Spleen (tissue), 11 donors: ENCODE results near the gene MYL5. TPM values are rescaled to one million over a fixed set of nuclear protein-coding genes. Genes with fewer than 3 reads are reported as not detected.

Source experiments
- DNase-seq: peaks from one replicate; pipeline ENCODE4 v3.0.0-alpha.2; 2020
- H3K27ac ChIP-seq, 8 donors: fragments of 200-600 bp; sonication (generic) in 7 of 8; 1 replicate in 4 of 8; 2 replicates in 4 of 8; pipeline versions ENCODE4 v1.5.0 to v1.8.0; 2016 to 2021; ENCODE audit warnings: inconsistent platforms in 4 of 8, mild to moderate bottlenecking in 4 of 8, moderate library complexity in 1 of 8
- H3K27me3 ChIP-seq, 7 donors: fragments of 200-600 bp; sonication (generic) in 6 of 7; replicated peaks in 1 of 7; 1 replicate in 4 of 7; 2 replicates in 3 of 7; pipeline versions ENCODE4 v1.5.0 to v1.8.0; 2016 to 2021; ENCODE audit warnings: inconsistent platforms in 3 of 7, mild to moderate bottlenecking in 1 of 7
- H3K36me3 ChIP-seq, 6 donors: fragments of 200-600 bp; sonication (generic) in 5 of 6; 1 replicate in 4 of 6; 2 replicates in 2 of 6; pipeline versions ENCODE4 v1.5.0 to v1.8.0; 2016 to 2021; ENCODE audit warnings: inconsistent platforms in 2 of 6
- H3K4me1 ChIP-seq, 6 donors: fragments of 200-600 bp; sonication (generic) in 5 of 6; 1 replicate in 3 of 6; 2 replicates in 3 of 6; pipeline versions ENCODE4 v1.5.0 to v1.8.0; 2016 to 2021; ENCODE audit warnings: inconsistent platforms in 3 of 6
- H3K4me3 ChIP-seq, 8 donors: fragments of 200-600 bp; sonication (generic) in 7 of 8; 1 replicate in 4 of 8; 2 replicates in 4 of 8; pipeline versions ENCODE4 v1.5.0 to v1.8.0; 2016 to 2021; ENCODE audit warnings: inconsistent platforms in 4 of 8, mild to moderate bottlenecking in 4 of 8, moderate library complexity in 2 of 8
- H3K9me3 ChIP-seq, 8 donors: fragments of 200-600 bp; sonication (generic) in 7 of 8; 1 replicate in 4 of 8; 2 replicates in 4 of 8; pipeline versions ENCODE4 v1.5.0 to v1.8.0; 2016 to 2021; ENCODE audit warnings: inconsistent platforms in 4 of 8
- POLR2A ChIP-seq, 3 donors: fragments of 450-650 bp; IDR thresholded peaks; one replicate each; pipeline ENCODE4 v1.5.1; 2017; ENCODE audit warnings: antibody characterized with exemption in 3 of 3, mild to moderate bottlenecking in 1 of 3
- POLR2AphosphoS5 ChIP-seq, 3 donors: sonication (generic); formaldehyde crosslinking; IDR thresholded peaks; one replicate each; pipeline ENCODE4 v1.5.1; 2017; ENCODE audit warnings: antibody characterized with exemption in 3 of 3
- WGBS, 5 donors: extraction: QIAGEN DNeasy Blood & Tissue Kit in 3 of 5; methylation state at CpG; one replicate each; pipeline versions ENCODE4 v1.1.5 to v1.1.7; 2013 to 2018; 5-methylcytosine and 5-hydroxymethylcytosine counted together
- intact Hi-C: fragments of 100-400 bp; cut with DNase I; formaldehyde crosslinking; loops from one replicate; pipeline ENCODE4 v1.15.0; 2023; ENCODE audit warnings: low total_unique reads
- polyA plus RNA-seq, 3 donors: library from polyadenylated mRNA; stranded (reverse); fragments of 200-250 nt; gene quantifications; one replicate each; pipeline ENCODE4 v1.2.1, GENCODE V29; 2013
- total RNA-seq, 7 donors: library from RNA; depleted of rRNA in 3 of 7; stranded (reverse); fragments of >200 nt in 3 of 7; fragmentation: NEBNext Ultra II Directional in 4 of 7; extraction: Animal tissue kit (Norgen Biotek cat#: 25700) in 4 of 7; gene quantifications; one replicate each; pipeline versions ENCODE4 v1.1.0 to v1.2.1, GENCODE V29; 2016 to 2021
- TF ChIP-seq, protein P1 (sequence below), 11 experiments: fragments of 200-600 bp in 7 of 11; fragments of 450-650 bp in 4 of 11; sonication (generic) in 4 of 11; IDR thresholded peaks in 8 of 11; conservative IDR thresholded peaks in 3 of 11; 1 replicate in 7 of 11; 2 replicates in 4 of 11; pipeline versions ENCODE4 v1.4.0 to v1.8.0; 2016 to 2021; ENCODE audit warnings: antibody characterized with exemption in 11 of 11, inconsistent platforms in 4 of 11, mild to moderate bottlenecking in 1 of 11
- donor health status: healthy with polysubstance abuse.
- donor health status: DM: no; HTN: no; CAD: no; lungs with moderate emphysema.
- donor health status: DM: no; HTN: no; CAD: no.
- donor health status: Bipolar disorder and iron deficiency.
- donor health status: healthy.
- donor health status: DM: no; HTN: no; CAD: no.
- donor health status: DM: yes; HTN: yes; CAD: no.

The MYL5 gene
- total and polyA plus RNA-seq, 10 donors, result 9.2 to 32.6 (median 19.2) TPM

DNA sequence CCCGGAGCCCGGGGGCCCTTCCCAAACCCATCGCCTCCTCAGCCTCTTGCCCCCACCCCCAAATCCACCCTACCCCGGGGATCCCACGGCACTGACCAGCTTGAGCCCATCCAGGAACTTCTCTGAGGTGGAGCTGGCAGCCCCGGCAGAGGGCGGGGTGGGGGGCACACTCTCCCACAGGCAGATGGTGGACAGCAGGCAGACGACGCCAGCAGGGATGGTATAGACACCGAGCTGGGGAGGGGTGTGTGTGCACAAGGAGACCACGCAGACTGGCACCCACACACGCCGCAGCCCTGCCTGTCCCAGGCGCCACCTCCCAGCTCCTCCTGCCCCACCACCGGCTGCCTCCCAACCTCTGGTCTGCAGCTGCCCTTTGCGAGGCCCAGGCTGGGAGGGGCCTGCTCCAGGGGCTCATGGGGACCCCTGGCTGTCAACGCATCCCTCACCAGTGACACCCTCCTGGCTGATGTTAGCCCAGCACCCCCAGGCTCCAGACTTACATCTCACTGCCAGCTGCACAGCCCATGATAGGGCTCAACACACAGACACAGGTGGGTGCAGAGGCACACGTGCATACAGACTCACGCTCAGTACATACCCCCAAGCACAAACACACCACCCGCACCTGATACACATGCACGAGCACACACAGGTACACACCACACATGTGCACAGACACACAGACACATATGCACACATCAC lies 10.4 kb downstream of the MYL5 start:
- peaks cover 12 to 81% (median 70%) of the 10 kb centered on the region in 6 donors for H3K4me1 ChIP-seq
- H3K27ac ChIP-seq, result peak overlapping the region in 1 of 8 donors; percentile 40
- intact Hi-C loops, result no loop called here
- H3K4me3 ChIP-seq, result no peak overlapping the region
- H3K27me3 ChIP-seq, result peaks cover 0 to 13% (median 0%) of the 10 kb centered on the region in 7 donors
- TF ChIP-seq, protein P1, sequence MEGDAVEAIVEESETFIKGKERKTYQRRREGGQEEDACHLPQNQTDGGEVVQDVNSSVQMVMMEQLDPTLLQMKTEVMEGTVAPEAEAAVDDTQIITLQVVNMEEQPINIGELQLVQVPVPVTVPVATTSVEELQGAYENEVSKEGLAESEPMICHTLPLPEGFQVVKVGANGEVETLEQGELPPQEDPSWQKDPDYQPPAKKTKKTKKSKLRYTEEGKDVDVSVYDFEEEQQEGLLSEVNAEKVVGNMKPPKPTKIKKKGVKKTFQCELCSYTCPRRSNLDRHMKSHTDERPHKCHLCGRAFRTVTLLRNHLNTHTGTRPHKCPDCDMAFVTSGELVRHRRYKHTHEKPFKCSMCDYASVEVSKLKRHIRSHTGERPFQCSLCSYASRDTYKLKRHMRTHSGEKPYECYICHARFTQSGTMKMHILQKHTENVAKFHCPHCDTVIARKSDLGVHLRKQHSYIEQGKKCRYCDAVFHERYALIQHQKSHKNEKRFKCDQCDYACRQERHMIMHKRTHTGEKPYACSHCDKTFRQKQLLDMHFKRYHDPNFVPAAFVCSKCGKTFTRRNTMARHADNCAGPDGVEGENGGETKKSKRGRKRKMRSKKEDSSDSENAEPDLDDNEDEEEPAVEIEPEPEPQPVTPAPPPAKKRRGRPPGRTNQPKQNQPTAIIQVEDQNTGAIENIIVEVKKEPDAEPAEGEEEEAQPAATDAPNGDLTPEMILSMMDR (IDR thresholded peaks at IDR 0.05 in 8 of 11, conservative IDR thresholded peaks at IDR 0.05 in 3 of 11), result no peak
- 81 to 90% (median 86%) methylated on average over 15 to 21 of the region's 21 CpGs for WGBS, 5 donors
- peak; percentile 76 for DNase-seq
- no peaks in the 10 kb centered on the region for H3K9me3 ChIP-seq
- H3K36me3 ChIP-seq, result peaks cover 0 to 9% (median 0%) of the 10 kb centered on the region in 6 donors

DNA sequence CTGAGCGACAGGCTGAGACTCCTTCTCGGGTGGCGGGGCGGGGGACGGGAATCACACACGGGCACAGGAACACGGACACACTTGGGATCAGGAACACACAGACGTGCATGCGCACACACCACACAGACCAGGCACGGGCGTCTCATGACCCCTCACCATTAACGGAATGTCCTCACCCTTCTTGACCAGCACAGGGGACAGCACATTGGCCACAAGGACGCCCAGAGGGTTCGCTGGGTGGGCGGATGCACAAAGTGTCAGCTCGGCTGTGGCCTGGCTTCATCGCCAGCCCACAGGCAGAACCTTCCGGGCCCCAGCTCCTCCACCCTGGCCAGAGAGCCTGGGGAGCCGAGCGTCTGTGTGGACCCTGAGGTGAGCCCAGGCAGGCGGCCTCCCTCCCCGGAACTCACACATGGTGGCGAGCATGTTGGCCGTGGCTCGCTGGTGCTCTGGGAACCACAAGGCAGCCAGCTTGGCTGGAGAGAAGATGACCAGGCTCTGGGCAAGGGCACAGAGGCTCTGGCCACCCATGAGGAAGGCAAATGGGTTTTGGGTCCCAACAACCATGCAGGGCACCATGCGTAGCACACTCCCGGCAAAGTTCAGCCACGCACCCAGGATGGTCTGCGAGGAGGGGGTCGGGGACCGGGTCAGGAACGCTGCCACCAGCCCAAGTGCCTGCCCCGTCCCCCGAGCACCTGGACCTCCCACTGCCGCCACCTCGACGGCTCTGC lies 11.5 kb downstream of the MYL5 start:
- Histone ChIP-seq H3K27me3 (peaks cover 0 to 13% (median 0%) of the 10 kb centered on the region in 7 donors), H3K9me3 (no peaks in the 10 kb centered on the region), H3K27ac (peak overlapping the region in 1 of 8 donors; percentile 90), H3K4me1 (peaks cover 7 to 77% (median 63%) of the 10 kb centered on the region in 6 donors), H3K36me3 (peaks cover 0 to 9% (median 0%) of the 10 kb centered on the region in 6 donors), H3K4me3 (no peak overlapping the region)
- DNase-seq, result peak; percentile 76
- TF ChIP-seq POLR2A (IDR thresholded peaks at IDR 0.05), result no peak
- TF ChIP-seq, protein P1 (IDR thresholded peaks at IDR 0.05 in 8 of 11, conservative IDR thresholded peaks at IDR 0.05 in 3 of 11), result no peak
- 91 to 97% (median 94%) methylated on average over 28 to 37 of the region's 37 CpGs for WGBS, 5 donors
- intact Hi-C loops, result no loop called here

DNA sequence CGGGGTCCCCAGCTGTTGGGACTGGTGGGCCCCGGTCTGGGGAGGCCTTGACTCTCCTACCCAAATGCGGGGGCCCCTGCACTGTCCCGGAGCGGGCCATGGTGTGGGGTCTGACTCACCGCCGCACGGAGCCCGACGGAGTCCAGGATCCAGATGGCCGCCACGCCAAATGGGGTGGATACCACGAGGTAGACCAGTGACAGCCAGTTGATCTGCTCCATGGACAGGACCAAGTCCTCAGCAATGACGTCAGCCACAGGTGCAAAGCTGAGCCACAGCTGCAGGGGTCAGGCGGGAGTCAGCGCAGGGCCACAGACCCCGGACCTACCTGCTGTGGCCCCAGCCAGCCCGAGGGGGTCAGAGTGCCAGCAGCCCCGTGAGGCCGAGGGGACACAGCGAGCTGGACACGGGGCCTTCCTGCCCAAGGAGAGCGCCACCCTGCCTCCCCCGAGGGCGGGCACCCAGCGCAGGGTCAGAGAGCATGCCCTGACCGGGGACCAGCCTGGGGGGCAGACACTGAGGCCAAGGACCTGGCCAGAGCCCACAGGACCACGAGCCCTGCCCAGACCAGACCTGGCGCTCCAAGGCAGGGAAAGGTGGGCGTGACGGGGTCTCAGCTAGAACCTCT lies 12.2 kb downstream of the MYL5 start:
- no peak for TF ChIP-seq POLR2AphosphoS5 (IDR thresholded peaks at IDR 0.05)
- TF ChIP-seq, protein P1 (IDR thresholded peaks at IDR 0.05 in 8 of 11, conservative IDR thresholded peaks at IDR 0.05 in 3 of 11), result no peak
- TF ChIP-seq POLR2A (IDR thresholded peaks at IDR 0.05), result no peak
- DNase-seq, result peak; percentile 83
- Histone ChIP-seq H3K36me3 (peaks cover 0 to 9% (median 0%) of the 10 kb centered on the region in 6 donors), H3K4me1 (peaks cover 7 to 72% (median 59%) of the 10 kb centered on the region in 6 donors), H3K9me3 (no peaks in the 10 kb centered on the region), H3K27me3 (peaks cover 0 to 13% (median 0%) of the 10 kb centered on the region in 7 donors), H3K4me3 (peak overlapping the region in 1 of 8 donors; percentile 72), H3K27ac (peak overlapping the region in 7 of 8 donors; percentile 82 to 91 (median 88))
- WGBS, 5 donors, result 89 to 96% (median 95%) methylated on average over 14 to 31 of the region's 31 CpGs
- intact Hi-C loops, result no loop called here
